ENCODE results near the gene TIMM17A.
"Not testable (repeated sequence)": the region's sequence is repeated elsewhere in the genome, so short reads cannot be mapped to it uniquely, and the experiment has no call there.

The TIMM17A gene

GRCh38 chr1:201955009-201955728 is at the start of gene TIMM17A:
TSS of gene TIMM17A (plus strand) at chr1:201955503. CDS start at chr1:201955527, 24 bp downstream.
- DNase-seq = peak; percentile 65 to 86 (median 79)

GRCh38 chr1:201906336-201906735 is 49.0 kb upstream of the TIMM17A start:
- DNase-seq = no peak

GRCh38 chr1:201907621-201908020 is 47.7 kb upstream of the TIMM17A start:
- DNase-seq = no peak

GRCh38 chr1:201911826-201912571 is 43.3 kb upstream of the TIMM17A start:
- no peak for DNase-seq

GRCh38 chr1:201912832-201913231 is 42.5 kb upstream of the TIMM17A start:
- no peak for DNase-seq

GRCh38 chr1:201914456-201915235 is 40.7 kb upstream of the TIMM17A start:
- DNase-seq = no peak

- DNase-seq = no peak
These were observed 38.6 kb upstream of the TIMM17A start for GRCh38 chr1:201916649-201917249.

- no peak for DNase-seq
These were observed 37.8 kb upstream of the TIMM17A start for GRCh38 chr1:201917362-201918033.

- DNase-seq = no peak
These were observed 37.0 kb upstream of the TIMM17A start for GRCh38 chr1:201918343-201918742.

GRCh38 chr1:201921952-201922558 is 33.2 kb upstream of the TIMM17A start:
- no peak for DNase-seq

- DNase-seq = no peak
These were observed 30.1 kb upstream of the TIMM17A start for GRCh38 chr1:201925301-201925567.

GRCh38 chr1:201925981-201926645 is 29.2 kb upstream of the TIMM17A start:
- no peak for DNase-seq

- no peak for DNase-seq
These were observed 27.0 kb upstream of the TIMM17A start for GRCh38 chr1:201928266-201928665.

GRCh38 chr1:201930137-201930536 is 25.2 kb upstream of the TIMM17A start:
- DNase-seq = no peak

GRCh38 chr1:201930803-201931202 is 24.5 kb upstream of the TIMM17A start:
- no peak for DNase-seq

GRCh38 chr1:201933840-201934430 is 21.4 kb upstream of the TIMM17A start:
- no peak for DNase-seq

- no peak for DNase-seq
These were observed 17.6 kb upstream of the TIMM17A start for GRCh38 chr1:201937624-201938213.

- DNase-seq = no peak
These were observed 16.8 kb upstream of the TIMM17A start for GRCh38 chr1:201938440-201939035.

GRCh38 chr1:201939148-201939547 is 16.2 kb upstream of the TIMM17A start:
- no peak for DNase-seq

GRCh38 chr1:201939574-201939973 is 15.7 kb upstream of the TIMM17A start:
- DNase-seq = no peak

GRCh38 chr1:201940316-201940715 is 15.0 kb upstream of the TIMM17A start:
- DNase-seq = not testable (repeated sequence)

Data from activated naive CD4-positive, alpha-beta T cell (primary cell).